ENCODE data around the gene SCIN.
"Not testable (repeated sequence)": the region's sequence is repeated elsewhere in the genome, so short reads cannot be mapped to it uniquely, and the experiment has no call there.

The SCIN gene

DNA sequence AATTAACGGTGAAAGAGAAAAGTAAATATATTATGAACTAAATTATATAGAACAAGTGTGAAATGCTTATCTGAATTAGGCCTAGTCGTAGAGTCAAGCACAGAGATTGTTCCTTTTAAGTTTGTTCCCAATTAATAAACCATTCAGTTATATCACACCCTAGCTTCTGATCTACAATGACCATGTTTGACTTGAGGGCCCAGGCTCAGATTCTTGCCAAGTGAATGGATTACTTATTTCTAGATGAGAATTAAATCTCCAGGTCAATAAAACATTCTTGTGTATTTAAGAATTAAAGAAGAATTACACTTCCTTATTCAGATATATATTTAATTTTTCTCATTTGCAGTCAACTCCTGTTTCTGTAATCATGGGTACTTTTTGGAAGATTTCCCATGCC, 79.6 kb downstream of the SCIN start:
- no peak for DNase-seq

- DNase-seq, result no peak
These were observed 82.6 kb downstream of the SCIN start for GRCh38 chr7:12653110-12653509.

DNA sequence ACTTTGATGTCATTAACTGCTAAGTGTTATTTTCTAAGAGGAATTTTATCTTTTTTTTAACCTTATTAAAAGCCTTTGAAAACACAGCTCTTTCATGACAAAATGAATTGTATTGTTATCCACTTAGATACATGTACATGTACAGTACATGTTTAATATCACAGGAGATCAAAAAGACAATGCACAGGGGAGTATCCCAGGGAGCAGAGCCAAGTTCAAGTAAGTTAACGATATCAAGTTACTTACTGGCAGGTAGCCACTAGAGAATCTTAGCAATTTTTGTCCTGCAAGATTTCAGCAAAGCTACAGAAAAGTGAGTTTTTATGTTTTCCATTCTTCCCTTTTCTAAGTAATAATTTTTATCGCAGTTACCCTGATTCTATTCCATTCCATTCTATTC, 83.0 kb downstream of the SCIN start:
- no peak for DNase-seq

- DNase-seq, result no peak
These were observed 84.6 kb downstream of the SCIN start for GRCh38 chr7:12655161-12655560.

DNA sequence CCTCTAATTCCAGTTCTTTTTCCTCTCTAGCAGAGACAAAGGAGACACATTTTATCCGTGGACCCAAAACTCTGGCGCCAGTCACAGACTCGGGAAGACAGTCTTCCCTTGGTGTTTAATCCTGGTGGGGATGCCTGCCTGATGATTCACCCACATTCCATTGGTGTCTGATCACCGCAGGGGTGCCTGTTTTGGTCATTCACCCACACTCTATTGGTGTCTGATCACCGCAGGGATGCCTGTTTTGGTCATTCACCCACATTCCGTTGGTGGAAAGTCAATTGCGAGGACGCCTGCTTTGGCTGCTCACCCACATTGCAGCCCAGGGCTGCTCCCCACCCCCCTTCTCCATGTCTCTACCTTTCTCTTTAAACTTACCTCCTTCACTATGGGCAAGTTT, 89.9 kb downstream of the SCIN start:
- not testable (repeated sequence) for DNase-seq

DNA sequence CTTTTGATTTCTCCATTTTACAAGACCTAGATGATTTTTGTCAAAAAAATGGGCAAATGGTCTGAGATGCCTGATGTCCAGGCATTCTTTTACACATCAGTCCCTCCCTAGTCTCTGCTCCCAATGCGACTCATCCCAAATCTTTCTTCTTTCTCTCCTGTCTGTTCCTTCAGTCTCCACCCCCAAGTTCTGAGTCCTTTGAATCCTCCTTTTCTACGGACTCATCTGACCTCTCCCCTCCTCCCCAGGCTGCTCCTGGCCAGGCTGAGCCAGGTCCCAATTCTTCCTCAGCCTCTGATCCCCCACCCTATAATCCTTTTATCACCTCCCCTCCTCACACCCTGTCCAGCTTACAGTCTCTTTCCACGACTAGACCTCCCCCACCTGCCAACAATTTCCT, 90.5 kb downstream of the SCIN start:
- DNase-seq, result not testable (repeated sequence)

GRCh38 chr7:12661581-12661980, 91.1 kb downstream of the SCIN start:
- no peak for DNase-seq

DNA sequence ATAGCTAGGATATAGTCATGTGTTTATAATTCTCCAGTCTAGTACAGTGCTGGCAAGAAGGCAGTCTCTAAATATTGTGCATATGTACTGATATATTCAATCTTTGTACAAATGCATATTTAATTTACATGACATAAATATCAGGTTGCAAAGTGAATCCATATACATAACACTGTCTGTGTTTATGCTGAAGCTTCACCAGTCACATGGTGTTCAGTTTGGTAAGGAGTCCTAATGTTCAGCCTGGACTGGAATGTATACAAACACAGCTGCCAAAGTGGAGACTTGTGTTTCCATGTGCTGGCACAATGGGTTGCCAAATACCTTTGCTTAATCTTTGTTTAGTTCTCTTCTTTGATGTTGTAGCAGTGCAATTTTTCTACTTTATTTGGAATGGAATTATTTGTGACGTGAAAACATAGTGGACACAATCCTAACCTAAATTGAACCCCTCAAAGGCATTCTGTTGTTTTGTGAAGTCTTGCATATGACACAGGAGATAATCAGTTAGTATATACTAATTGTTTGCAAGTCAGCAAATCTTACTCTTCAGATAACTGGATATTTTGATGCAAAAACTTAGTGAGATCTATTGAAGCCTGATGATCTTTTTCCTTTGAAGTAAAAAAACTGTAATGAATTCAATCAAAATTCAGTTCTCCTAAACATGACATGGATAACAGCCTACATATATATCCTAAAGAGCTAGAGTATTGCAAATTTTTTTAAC, 99.6 kb downstream of the SCIN start:
- no peak for DNase-seq

DNA sequence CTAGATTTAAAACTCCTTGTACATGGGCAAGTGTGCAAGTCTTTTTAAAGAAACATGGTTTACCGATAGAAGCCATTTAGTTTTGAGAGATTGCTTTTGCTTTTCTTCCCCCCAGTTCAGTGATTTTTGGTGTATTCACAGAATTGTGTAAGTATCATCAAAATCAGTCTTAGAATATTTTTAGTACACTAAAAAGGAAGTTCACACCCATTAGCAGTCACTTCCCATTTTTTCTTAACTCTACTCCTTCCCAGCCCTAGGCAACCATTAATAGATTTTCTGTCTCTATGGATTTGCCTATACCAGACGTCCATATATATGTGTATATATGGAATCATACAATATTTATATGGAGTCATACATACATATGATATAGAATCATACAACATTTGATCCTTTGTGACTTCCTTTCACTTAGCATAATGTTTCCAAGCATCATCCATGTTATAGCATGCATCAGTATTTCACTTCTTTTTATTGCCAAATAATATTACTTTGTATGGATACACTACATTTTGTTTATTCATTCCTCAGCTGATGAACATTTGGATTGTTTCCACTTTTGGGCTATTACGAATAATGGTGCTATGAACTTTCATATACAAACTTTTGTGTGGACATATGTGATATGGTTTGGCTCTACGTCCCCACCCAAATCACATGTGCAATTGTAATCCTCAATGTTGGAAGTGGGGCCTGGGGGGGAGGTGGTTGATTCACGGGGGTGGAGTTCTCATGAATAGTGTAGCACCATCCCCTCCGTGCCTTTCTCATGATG, 100.4 kb downstream of the SCIN start:
- no peak for DNase-seq

GRCh38 chr7:12673436-12673835, 102.9 kb downstream of the SCIN start:
- not testable (repeated sequence) for DNase-seq

DNA sequence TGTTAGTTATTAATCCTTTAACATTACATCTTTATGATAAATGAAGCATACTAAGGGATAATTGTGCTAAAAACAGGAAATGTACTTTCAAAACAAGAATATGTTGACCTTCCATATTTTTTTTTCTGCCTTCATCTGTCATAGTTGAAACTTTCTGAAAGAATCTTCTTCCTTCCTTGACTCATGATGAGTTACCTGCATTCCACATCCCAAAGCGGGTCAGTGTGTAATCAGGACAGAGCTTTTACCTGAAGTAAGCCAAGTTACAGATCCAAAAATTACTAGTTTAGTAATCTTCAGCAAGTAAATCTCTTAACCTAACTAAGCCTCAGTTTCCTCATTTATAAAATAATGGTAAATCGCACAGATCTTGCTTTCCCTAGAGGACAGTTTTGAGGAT, 103.5 kb downstream of the SCIN start:
- DNase-seq, result no peak

DNA sequence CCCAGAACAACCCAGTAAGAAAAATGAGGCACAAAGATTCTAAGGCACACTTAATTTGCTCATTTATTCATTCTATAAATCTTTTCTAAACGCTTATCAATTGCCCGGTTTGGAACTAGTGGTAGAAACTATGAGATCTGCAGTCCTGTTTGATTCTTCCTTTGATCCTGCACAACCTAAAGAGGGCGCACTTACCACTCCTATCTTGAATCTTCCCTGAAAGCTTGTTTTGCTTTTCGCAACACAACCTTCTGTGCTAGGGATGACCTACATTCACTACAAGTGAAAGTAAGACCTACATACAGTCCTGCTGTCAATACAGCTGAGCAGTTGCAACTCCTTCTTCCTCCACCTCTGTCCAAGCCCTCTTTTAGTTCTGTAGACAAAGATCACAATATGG, 104.3 kb downstream of the SCIN start:
- DNase-seq, result peak; percentile 15

DNA sequence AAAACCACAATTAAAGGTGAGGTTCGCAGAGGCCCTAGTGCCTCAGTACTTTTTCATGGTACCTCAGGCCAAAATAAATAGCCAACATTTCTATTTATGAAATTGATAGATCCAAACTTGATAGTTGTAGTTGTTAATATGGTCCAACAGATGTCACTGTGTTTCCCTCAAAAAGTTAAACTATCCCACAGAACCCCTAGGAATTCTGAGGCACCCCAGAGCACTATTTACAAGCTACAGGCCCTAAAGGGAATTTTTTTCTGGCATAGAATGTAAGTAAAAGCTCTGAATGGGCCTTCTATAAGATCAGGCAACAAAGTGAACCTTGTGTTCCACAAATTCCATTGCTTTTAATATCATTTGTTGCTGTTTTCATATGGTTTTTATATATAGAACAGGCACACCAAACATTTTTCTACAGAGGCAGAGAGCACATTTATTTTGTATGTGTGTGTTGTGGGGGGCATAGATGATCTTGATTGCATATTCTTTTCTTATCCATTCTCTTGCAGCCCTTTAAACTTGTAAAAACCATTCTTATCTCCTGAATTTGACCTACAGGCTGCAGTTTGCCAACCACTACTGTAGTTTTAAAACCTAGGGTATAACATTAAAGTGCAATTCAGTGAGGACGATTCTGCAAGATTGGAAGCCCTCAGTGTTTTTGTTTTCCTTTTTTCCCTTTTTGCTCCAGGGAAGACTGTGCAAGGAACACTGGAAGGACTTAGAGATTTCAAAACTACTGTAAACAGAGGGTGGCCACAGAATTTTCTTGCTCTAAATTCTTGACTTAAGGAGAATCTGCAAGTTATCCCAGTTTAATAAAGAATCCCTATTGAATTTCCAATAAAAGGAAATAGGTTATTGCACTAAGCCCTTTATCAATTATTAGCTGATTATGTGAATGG, 113.4 kb downstream of the SCIN start:
- DNase-seq, result no peak

- no peak for DNase-seq
These were observed 114.2 kb downstream of the SCIN start for GRCh38 chr7:12684733-12685132.

- DNase-seq, result peak; percentile 8
These were observed 115.0 kb downstream of the SCIN start for GRCh38 chr7:12685550-12685949.

GRCh38 chr7:12686234-12686890, 115.8 kb downstream of the SCIN start:
- peak; percentile 87 for DNase-seq

- peak; percentile 69 for DNase-seq
These were observed 116.6 kb downstream of the SCIN start, which contains the start of gene ARL4A for GRCh38 chr7:12686891-12687717. Gene ARL4A (plus strand): TSS chr7:12687633. CDS start chr7:12688255, 622 bp downstream.

- no peak for DNase-seq
These were observed 117.2 kb downstream of the SCIN start for GRCh38 chr7:12687718-12688171.

DNA sequence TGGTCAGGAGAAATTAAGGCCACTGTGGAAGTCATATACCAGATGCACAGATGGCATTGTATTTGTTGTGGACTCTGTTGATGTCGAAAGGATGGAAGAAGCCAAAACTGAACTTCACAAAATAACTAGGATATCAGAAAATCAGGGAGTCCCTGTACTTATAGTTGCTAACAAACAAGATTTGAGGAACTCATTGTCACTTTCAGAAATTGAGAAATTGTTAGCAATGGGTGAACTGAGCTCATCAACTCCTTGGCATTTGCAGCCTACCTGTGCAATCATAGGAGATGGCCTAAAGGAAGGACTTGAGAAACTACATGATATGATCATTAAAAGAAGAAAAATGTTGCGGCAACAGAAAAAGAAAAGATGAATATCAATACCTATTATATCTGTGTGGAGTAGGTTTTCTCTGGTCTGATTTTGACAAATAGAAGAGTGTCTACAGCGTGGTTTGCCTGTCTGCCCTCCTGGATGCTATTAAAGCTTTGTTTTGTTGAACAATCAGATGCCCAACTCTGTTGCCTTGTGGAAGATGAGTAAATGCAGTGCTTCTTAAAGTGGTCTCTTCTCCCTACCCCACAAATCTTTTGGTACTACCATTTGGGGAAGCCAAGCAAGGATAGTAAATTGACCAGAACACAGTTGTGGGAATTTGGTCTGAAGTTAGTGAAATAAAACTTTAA, 118.1 kb downstream of the SCIN start:
- DNase-seq, result not testable (repeated sequence)

- DNase-seq, result no peak
These were observed 118.9 kb downstream of the SCIN start for GRCh38 chr7:12689451-12689850.

Measured in activated T-cell treated with anti-CD3 and anti-CD28 coated beads for 4 hours (primary cell).